Stimulated activated naive B cell treated with anti-CD40 and anti-IgM and Interleukin-4, amounts not matched to agents 10 μg/mL and 1 μg/mL and 100 μg/mL, for 72 hours (primary cell): Measurements from ENCODE around the gene APOF.

Experiments
- ATAC-seq, 2 donors: fragments of 150-1000 bp; cut with Tn5 transposase; replicated peaks; 2 replicates each; pipeline ENCODE4 v1.10.0; 2021; ENCODE audit warnings: moderate library complexity in 1 of 2
- DNase-seq: peaks from one replicate; pipeline ENCODE4 v3.0.0; 2021
- H3K27ac Mint-ChIP-seq: one replicate; pipeline ENCODE4 v1.8.0; 2022; ENCODE audit warnings: mild to moderate bottlenecking, mixed read lengths
- H3K27me3 Mint-ChIP-seq, 2 donors: one replicate each; pipeline ENCODE4 v1.8.0; 2022; ENCODE audit warnings: mixed read lengths in 2 of 2
- H3K36me3 Mint-ChIP-seq, 2 donors: one replicate each; pipeline ENCODE4 v1.8.0; 2022; ENCODE audit warnings: mixed read lengths in 2 of 2, mild to moderate bottlenecking in 1 of 2
- H3K4me1 Mint-ChIP-seq, 2 donors: one replicate each; pipeline ENCODE4 v1.8.0; 2022; ENCODE audit warnings: mixed read lengths in 2 of 2, mild to moderate bottlenecking in 1 of 2
- H3K4me3 Mint-ChIP-seq, 2 donors: one replicate each; pipeline ENCODE4 v1.8.0; 2022; ENCODE audit warnings: mild to moderate bottlenecking in 2 of 2, mixed read lengths in 2 of 2, moderate library complexity in 1 of 2
- H3K9me3 Mint-ChIP-seq, 2 donors: one replicate each; pipeline ENCODE4 v1.8.0; 2022; ENCODE audit warnings: mixed read lengths in 2 of 2, mild to moderate bottlenecking in 1 of 2

The APOF gene

DNA sequence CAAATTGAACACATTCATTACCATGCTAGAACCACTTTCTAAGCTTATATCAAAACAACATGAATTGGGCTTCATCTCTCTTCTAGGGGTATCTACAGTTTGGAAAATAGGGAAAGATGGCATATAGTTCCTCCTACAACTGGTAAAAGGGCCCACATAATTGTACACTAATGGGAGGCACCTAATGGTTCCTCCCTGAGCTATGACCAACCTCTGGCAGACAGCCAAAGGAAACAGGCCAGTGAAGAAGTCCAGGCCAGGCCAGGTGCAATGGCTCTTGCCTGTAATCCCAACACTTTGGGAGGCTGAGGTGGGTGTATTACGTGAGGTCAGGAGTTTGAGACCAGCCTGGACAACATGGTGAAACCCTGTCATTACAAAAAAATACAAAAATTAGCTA is 23.2 kb upstream of the APOF start:
- Mint-ChIP-seq H3K27ac (no peak overlapping the region), H3K9me3 (no peaks in the 10 kb centered on the region), H3K4me1 (no peaks in the 10 kb centered on the region), H3K27me3 (no peaks in the 10 kb centered on the region), H3K4me3 (no peak overlapping the region), H3K36me3 (no peaks in the 10 kb centered on the region)
- ATAC-seq (no peak), DNase-seq (no peak)

DNA sequence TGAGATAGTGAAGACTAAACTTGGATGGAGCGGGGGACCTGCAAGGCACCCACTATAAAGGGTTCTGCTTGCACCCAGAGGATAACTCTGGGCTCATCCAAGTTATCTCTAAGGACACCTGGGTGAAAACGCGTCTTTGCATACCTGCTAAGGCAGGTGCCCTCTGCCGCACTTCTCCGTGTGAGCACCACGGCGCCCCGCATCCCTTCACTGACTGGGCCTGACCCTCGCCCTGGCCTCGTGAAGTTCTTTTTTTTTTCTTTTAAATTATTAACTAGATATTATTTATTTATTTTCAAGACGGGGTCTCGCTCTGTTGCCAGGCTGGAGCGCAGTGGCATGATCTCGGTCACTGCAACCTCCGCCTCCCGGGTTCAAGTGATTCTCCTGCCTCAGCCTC is 20.0 kb upstream of the APOF start:
- no peak for DNase-seq
- H3K27me3 Mint-ChIP-seq = no peaks in the 10 kb centered on the region
- ATAC-seq = no peak
- H3K27ac Mint-ChIP-seq = no peak overlapping the region
- peaks cover 2 to 8% of the 10 kb centered on the region in 2 donors for H3K4me1 Mint-ChIP-seq
- H3K9me3 Mint-ChIP-seq = no peaks in the 10 kb centered on the region
- no peak overlapping the region for H3K4me3 Mint-ChIP-seq
- no peaks in the 10 kb centered on the region for H3K36me3 Mint-ChIP-seq

DNA sequence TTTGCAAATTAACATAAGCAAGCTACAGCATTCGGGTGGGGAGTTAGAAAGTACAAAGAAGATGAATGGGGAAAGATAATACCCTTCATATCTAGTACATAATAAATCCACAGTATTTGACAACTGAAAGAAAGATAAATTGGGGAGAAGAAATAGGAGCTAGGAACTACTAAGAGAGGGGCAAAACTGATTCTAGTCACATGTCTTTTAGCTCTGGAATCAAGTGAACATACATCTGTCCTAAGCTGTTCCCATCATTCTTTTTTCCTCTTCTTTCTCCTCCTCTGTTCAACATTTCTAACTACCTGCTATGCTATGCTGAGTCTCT is 15.3 kb upstream of the APOF start:
- Mint-ChIP-seq H3K4me3 (no peak overlapping the region), H3K27ac (peak overlapping the region; percentile 62), H3K36me3 (no peaks in the 10 kb centered on the region), H3K9me3 (peaks cover 5 to 6% of the 10 kb centered on the region in 2 donors), H3K27me3 (no peaks in the 10 kb centered on the region), H3K4me1 (peaks cover 20 to 47% of the 10 kb centered on the region in 2 donors)
- DNase-seq = no peak
- no peak for ATAC-seq

DNA sequence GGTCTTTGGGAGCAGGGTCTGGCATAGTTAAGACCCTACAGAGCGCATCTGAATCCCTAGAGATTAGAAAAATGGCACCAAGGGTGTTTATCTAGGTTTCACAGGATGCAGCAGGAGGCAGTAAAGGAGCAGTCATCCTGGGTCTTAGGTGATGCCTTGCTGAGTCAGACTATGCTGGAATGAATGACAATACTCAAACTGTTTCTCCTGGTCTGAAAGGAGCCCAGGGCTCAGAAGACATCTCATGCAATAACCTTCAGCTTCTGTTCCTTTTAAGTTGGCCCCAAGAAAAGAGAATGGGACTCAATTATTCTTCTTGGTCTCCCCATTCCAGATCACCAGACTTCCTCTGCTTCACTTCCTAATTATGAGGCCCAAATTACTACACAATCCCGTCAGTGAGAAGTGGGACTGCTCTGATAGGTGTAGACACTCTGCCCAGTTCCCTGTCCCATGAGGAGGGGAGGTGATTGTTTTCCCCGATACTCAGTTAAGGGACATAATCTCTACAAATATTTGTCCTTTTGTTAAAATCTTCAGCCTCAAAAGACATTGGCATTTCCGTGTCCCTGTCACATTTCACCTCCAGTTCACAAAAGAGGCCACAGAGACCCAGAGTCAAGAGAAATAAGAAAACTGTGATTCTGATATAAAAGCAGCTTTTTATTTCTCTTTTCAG is 14.8 kb upstream of the APOF start:
- Mint-ChIP-seq H3K36me3 (no peaks in the 10 kb centered on the region), H3K27me3 (no peaks in the 10 kb centered on the region), H3K27ac (peak overlapping the region; percentile 90), H3K4me3 (no peak overlapping the region), H3K9me3 (peaks cover 6% of the 10 kb centered on the region in 2 donors), H3K4me1 (peaks cover 20 to 47% of the 10 kb centered on the region in 2 donors)
- ATAC-seq (peak in 1 of 2 donors; percentile 19), DNase-seq (no peak)

DNA sequence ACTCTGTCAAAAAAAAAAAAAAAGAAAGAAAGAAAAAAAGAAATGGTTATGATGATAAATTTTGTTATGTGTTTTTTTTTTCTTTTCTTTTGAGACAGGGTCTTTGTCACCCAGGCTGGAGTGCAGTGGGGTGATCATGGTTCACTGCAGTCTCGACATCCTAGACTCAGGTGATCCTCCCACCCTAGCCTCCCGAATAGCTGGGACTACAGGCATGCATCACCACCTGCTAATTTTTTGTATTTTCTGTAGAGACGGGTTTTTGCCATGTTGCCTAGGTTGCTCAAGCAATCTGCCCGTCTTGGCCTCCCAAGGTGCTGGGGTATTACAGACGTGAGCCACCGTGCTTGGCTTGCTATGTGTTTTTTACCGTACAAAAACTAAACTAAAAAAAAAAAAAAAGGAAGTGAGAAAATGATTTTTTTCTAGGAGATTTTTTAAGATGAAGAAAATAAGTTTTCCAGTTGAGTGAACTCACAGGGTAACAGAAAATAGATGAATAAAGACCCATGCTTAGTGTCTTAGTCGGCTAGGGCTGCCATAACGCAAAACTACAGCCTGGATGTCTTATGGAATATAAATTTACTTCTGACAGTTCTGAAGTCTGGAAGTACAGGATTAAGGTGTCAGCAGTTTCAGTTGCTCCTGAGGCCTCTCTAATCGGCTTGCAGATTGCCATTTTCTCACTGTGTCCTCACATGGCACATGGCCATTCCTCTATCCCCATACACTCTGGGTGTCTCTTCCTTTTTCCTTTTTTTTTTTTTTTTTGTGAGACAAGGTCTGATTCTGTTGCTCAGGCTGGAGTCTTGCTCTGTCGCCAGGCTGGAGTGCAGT is 13.2 kb upstream of the APOF start:
- H3K4me3 Mint-ChIP-seq = peak overlapping the region; percentile 13 to 73
- peaks cover 6% of the 10 kb centered on the region in 2 donors for H3K9me3 Mint-ChIP-seq
- peaks cover 20 to 47% of the 10 kb centered on the region in 2 donors for H3K4me1 Mint-ChIP-seq
- ATAC-seq = peak; percentile 88 to 93
- DNase-seq = peak; percentile 60
- H3K27me3 Mint-ChIP-seq = no peaks in the 10 kb centered on the region
- H3K27ac Mint-ChIP-seq = peak overlapping the region; percentile 90
- no peaks in the 10 kb centered on the region for H3K36me3 Mint-ChIP-seq

DNA sequence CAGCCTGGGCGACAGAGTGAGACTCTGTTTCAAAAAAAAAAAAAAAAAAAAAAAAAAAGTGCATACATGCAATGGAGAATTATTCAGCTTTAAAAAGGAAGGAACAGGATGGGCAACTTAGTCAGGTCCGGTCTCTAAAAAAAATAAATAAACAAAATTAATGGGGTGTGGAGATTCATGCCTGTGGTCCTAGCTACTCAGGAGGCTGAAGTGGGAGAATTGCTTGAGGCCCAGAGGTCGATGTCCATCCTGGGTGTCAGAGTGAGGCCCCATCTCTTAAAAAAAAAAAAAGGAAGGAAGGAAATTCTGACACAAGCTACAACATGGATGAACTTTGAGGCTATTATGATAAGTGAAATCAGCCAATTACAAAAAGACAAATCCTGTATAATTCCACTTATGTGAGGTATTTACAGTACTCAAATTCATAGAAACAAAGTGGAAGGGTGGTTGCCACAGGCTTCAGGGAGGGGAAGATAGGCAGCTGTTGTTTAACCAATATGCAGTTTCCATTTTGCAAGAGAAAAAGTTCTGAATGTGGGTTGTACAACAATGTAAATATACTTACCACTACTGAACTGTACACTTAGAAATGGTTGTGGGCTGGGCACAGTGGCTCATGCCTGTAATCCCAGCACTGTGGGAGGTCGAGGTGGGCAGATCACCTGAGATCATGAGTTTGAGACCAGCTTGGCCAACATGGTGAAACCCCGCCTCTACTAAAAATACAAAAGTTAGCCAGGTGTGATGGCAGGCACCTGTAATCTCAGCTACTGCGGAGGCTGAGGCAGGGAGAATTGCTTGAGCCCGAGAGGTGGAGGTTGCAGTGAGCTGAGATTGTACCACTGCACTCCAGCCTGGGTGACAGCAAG is 12.3 kb upstream of the APOF start:
- ATAC-seq = peak; percentile 47 to 55
- DNase-seq = no peak
- no peaks in the 10 kb centered on the region for H3K36me3 Mint-ChIP-seq
- H3K27ac Mint-ChIP-seq = peak overlapping the region; percentile 90
- no peaks in the 10 kb centered on the region for H3K27me3 Mint-ChIP-seq
- peak overlapping the region; percentile 63 to 73 for H3K4me3 Mint-ChIP-seq
- peaks cover 20 to 47% of the 10 kb centered on the region in 2 donors for H3K4me1 Mint-ChIP-seq
- peaks cover 6% of the 10 kb centered on the region in 2 donors for H3K9me3 Mint-ChIP-seq

DNA sequence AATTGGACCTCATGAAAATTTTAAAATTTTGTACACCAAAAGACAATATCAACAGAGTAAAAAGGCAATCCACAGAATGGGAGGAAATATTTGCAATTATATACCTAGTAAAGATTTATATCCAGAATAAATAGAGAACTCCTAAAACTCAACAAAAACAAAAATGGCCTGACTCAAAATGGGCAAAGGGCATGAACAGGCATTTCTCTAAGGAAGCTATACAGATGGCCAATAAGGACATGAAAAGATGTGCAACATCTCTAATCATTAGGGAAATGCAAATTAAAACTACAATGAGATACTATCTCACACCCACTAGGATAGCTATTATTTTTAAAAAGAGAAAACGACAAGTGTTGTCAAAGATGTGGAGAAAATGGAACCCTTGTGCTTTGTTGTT is 10.9 kb upstream of the APOF start:
- no peak overlapping the region for H3K4me3 Mint-ChIP-seq
- no peaks in the 10 kb centered on the region for H3K27me3 Mint-ChIP-seq
- H3K9me3 Mint-ChIP-seq = peaks cover 6% of the 10 kb centered on the region in 2 donors
- H3K36me3 Mint-ChIP-seq = no peaks in the 10 kb centered on the region
- DNase-seq (no peak), ATAC-seq (no peak)
- no peak overlapping the region for H3K27ac Mint-ChIP-seq
- peaks cover 20 to 47% of the 10 kb centered on the region in 2 donors for H3K4me1 Mint-ChIP-seq

DNA sequence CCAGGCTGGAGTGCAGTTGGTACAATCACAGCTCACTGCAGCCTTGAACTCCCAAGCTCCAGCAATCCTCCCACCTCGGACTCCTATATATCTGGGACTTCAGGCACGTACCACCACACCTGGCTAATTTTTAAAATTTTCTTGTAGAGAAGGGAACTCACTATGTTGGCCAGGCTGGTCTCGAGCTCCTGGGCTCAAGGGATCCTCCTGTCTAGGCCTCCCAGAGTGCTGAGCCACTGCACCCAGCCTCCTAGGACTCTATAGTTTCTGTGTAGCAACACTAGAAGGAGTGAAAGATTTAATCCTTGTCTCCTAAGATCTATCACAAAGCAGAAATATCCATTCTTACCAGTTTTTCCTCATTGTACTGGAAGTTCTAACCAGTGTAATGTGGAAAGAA is 4.3 kb upstream of the APOF start:
- Mint-ChIP-seq H3K27ac (peak overlapping the region; percentile 20), H3K4me3 (no peak overlapping the region), H3K4me1 (peaks cover 3 to 12% of the 10 kb centered on the region in 2 donors), H3K36me3 (no peaks in the 10 kb centered on the region), H3K27me3 (no peaks in the 10 kb centered on the region), H3K9me3 (no peaks in the 10 kb centered on the region)
- DNase-seq (no peak), ATAC-seq (peak in 1 of 2 donors; percentile 20)

DNA sequence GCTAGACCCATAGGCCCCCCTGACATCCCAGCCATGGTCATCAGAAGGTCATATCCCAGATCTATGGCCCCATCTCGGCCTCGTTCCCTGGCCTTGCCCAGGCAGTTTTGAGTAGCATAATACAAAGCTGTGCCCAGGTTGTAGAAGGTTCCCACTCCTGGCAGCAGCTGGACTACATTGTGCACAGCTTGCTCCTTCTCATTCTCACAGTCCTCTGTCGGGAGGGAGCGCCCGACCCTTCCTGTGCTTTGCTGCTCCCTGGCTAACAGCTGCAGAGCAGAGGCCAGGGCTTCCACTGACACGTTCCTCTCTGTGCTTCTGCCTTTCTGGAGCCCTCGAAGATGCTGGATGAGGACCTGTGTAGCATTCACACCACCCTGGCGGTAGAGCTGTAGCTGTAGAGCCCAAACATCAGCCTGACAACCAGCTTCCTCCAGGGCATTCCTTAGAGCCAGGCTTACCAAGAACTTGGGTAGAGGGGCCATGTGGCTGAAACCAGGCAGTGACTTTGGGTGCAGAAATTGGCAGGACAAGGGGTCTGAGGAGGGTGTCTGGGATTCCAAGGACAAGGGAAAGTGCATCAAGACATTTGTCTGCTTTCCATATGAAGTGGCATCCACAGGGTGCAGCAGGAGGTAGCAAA is 1.0 kb downstream of the APOF start:
- H3K9me3 Mint-ChIP-seq = no peaks in the 10 kb centered on the region
- DNase-seq = no peak
- H3K4me1 Mint-ChIP-seq = peaks cover 16 to 26% of the 10 kb centered on the region in 2 donors
- peak overlapping the region; percentile 92 to 97 for H3K4me3 Mint-ChIP-seq
- ATAC-seq = no peak
- H3K36me3 Mint-ChIP-seq = no peaks in the 10 kb centered on the region
- H3K27me3 Mint-ChIP-seq = no peaks in the 10 kb centered on the region
- H3K27ac Mint-ChIP-seq = peak overlapping the region; percentile 98

DNA sequence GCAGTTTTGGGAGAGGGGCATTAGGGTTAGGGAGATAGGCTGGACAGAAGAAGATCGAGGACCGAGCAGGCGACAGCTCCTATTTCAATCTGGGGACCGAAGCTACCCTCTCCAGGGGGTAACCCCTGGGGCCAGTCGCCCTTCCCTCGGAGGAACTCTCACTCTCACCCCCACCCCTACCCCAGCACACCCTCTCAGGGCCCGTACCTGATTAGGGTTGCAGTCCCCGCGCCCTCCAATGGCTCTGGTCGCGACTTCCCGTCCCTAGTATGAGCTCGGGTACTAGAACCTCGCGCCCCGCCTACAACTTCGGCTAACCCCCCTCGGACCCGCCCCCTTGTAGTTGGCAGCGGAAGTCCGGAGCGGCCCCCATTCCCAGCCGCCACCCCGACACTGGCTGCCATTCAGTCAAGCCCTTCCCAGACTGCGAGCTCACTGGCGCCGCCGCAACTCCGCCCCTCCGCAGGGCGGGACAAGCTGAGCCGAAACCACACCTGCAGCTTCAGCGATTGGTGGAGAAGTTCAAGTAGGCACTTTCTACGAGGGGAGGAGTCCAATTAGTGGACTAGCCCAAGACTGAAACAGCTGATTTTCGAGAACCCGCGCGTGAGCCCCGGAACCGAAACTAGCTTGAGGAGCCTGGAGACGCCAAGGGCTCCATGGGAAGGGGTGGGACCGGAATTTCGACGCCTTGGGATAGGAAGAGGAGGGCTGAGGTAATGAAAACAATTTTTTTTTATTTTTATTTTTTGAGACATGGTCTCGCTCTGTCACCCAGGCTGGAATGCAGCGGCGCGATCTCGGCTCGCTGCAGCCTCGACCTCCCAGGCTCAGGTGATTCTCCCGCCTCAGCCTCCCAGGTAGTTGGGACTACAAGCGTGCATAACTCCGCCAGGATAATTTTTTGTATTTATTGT is 2.5 kb downstream of the APOF start, which contains the start of gene STAT2:
TSS of gene STAT2 (minus strand) at position 257 of the 917 bp plus-strand sequence. CDS start 3,536 bp downstream, outside the sequence.
- ATAC-seq = peak; percentile 97 to 98
- Mint-ChIP-seq H3K4me1 (peaks cover 12 to 21% of the 10 kb centered on the region in 2 donors), H3K27me3 (no peaks in the 10 kb centered on the region), H3K36me3 (peaks cover 9% of the 10 kb centered on the region in 2 donors), H3K4me3 (peak within 1 kb of the TSS; percentile 92 to 97), H3K27ac (peak within 1 kb of the TSS; percentile 98), H3K9me3 (no peaks in the 10 kb centered on the region)
- DNase-seq = peak; percentile 100

DNA sequence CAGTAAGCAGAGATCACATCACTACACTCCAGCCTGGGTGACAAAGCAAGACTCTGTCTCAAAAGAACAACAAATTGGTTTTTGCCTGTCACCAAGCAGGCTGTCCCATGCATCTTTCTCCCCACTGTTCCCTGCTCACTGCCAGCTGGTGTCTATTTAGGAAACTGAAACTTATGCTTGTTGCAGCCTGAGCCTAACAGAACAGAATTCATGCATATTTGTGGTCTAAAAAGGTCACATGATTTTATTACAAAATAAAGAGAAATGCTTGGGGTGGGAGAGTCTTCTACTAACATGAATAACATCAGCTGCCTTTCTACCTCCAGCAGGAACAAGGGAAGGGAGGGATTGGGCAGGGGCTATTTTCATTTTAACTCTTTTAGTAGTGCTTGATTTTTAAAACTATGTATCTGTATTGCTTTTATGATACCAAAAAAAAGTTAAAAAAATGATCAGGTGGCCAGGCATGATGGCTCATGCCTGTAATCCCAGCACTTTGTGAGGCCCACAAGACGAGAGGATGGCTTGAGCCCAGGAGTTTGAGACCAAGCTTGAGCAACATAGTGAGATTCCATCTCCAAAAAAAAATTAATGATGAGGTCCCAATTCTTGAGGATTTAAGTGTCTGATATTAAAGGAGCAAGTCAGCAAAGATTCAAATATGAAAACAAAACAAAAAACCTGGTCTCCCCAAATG is 3.7 kb downstream of the APOF start:
- DNase-seq (no peak), ATAC-seq (no peak)
- Mint-ChIP-seq H3K27me3 (no peaks in the 10 kb centered on the region), H3K4me3 (peak overlapping the region; percentile 92 to 97), H3K9me3 (no peaks in the 10 kb centered on the region), H3K27ac (peak overlapping the region; percentile 81), H3K4me1 (peaks cover 12 to 21% of the 10 kb centered on the region in 2 donors), H3K36me3 (peaks cover 18 to 20% of the 10 kb centered on the region in 2 donors)

DNA sequence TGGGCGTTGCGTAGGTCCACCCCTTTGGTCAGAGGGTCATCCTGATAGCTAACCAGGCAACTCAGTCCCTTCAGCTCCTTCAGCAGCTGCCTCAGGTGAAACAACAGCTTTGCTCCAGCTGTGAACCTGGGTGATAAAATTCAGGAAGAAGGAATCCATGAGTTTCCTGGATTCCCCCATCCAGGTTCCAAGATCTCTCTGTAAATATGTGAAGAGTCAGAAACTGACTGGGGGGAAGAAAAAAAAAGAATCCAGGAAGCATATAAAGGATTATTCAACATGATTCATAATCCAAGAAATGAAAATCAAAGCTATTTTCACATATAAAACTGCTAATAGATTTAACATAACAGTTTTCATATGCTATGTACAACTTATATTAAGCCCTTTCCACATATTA is 11.3 kb downstream of the APOF start:
- peaks cover 38 to 59% of the 10 kb centered on the region in 2 donors for H3K36me3 Mint-ChIP-seq

More for the DNA sequence above, 11.3 kb downstream of the APOF start:
- DNase-seq = no peak
- Mint-ChIP-seq H3K4me1 (peaks cover 0 to 3% of the 10 kb centered on the region in 2 donors), H3K9me3 (no peaks in the 10 kb centered on the region), H3K27me3 (no peaks in the 10 kb centered on the region), H3K27ac (no peak overlapping the region), H3K4me3 (no peak overlapping the region)
- no peak for ATAC-seq
